ENCODE results near the gene ANGPTL7.
A peak's percentile ranks its signal among the peaks of the same experiment; 100 is the strongest.
"Not testable (repeated sequence)": the region's sequence is repeated elsewhere in the genome, so short reads cannot be mapped to it uniquely, and the experiment has no call there.

The ANGPTL7 gene

DNA sequence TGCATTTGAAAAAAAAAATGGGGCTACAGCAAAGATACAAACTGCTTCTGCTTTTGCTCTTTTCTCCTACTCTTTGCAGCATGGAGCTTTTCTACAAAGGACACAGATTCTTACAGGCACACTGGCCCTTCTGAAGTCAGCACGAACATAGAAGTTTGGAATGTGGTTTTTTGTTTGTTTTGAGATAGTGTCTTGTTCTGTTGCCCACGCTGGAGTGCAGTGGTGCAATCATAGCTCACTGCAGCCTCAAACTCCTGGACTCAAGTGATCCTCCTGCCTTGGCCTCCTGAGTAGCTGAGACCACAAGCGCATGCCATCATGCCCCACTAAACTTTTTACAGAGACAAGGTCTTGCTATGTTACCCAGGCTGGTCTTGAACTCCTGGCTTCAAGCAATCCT, 9.4 kb upstream of the ANGPTL7 start:
- POLR2A ChIA-PET = interaction anchor here (0.9 kb wide), 1 partner anchor 83 kb away, joined by 4 read pairs; the partner anchor contains the start of gene MTOR
- H3K9me3 ChIP-seq (ENCODE audit: control insufficient read depth, insufficient read depth, low read depth, low read length); H3K4me3 ChIP-seq (ENCODE audit: low read depth, low read length); H3K27ac ChIP-seq (ENCODE audit: extremely low read depth, low read depth, low read length): not testable (repeated sequence)
- H3K4me1 ChIP-seq (ENCODE audit: control insufficient read depth, insufficient read depth, low read length) = peaks cover 11% of the 10 kb centered on the region
- TF ChIP-seq ZNF24 (tag by site-specific recombination; IDR thresholded peaks at IDR 0.05) (0 out of 2 replicates have a peak, but pooled peaks have one; percentile 62), OSR2 (tag by site-specific recombination; IDR thresholded peaks at IDR 0.05) (peak; percentile 11; the same call in 1 of the 2 replicates), ZXDB (tag by site-specific recombination; IDR thresholded peaks at IDR 0.05) (peak; percentile 46; the same call in 1 of the 2 replicates), ZFHX2 (tag by site-specific recombination; conservative IDR thresholded peaks at IDR 0.05) (peak; percentile 45; the same call in 1 of the 2 replicates), ZFP3 (tag by site-specific recombination; IDR thresholded peaks at IDR 0.05; ENCODE audit: low read depth) (peak; percentile 74), ZNF2 (tag by site-specific recombination; IDR thresholded peaks at IDR 0.05) (0 out of 2 replicates have a peak, but pooled peaks have one; percentile 24), ZNF121 (tag by site-specific recombination; IDR thresholded peaks at IDR 0.05) (0 out of 2 replicates have a peak, but pooled peaks have one; percentile 32)
- TF ChIP-seq, protein P1, sequence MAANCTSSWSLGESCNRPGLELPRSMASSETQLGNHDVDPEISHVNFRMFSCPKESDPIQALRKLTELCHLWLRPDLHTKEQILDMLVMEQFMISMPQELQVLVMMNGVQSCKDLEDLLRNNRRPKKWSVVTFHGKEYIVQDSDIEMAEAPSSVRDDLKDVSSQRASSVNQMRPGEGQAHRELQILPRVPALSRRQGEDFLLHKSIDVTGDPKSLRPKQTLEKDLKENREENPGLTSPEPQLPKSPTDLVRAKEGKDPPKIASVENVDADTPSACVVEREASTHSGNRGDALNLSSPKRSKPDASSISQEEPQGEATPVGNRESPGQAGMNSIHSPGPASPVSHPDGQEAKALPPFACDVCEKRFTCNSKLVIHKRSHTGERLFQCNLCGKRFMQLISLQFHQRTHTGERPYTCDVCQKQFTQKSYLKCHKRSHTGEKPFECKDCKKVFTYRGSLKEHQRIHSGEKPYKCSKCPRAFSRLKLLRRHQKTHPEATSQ (tag by site-specific recombination; IDR thresholded peaks at IDR 0.05) = peak; percentile 79; the same call in 1 of the 2 replicates
- TF ChIP-seq, protein P2, sequence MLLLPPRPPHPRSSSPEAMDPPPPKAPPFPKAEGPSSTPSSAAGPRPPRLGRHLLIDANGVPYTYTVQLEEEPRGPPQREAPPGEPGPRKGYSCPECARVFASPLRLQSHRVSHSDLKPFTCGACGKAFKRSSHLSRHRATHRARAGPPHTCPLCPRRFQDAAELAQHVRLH (tag by site-specific recombination; IDR thresholded peaks at IDR 0.05) = peak; percentile 90
- peaks cover under 1 to 59% of the 10 kb centered on the region in 2 experiments; a peak in 2 of 3 replicates for H3K36me3 ChIP-seq (ENCODE audit: control insufficient read depth in 2 of 2, insufficient read depth in 1 of 2, low read length in 2 of 2)
- CTCF ChIA-PET = interaction anchor here (0.7 to 4.1 kb wide), 3 partner anchors 17 to 142 kb away, joined by 3 to 19 read pairs (median 3); no protein-coding TSS in a partner anchor

DNA sequence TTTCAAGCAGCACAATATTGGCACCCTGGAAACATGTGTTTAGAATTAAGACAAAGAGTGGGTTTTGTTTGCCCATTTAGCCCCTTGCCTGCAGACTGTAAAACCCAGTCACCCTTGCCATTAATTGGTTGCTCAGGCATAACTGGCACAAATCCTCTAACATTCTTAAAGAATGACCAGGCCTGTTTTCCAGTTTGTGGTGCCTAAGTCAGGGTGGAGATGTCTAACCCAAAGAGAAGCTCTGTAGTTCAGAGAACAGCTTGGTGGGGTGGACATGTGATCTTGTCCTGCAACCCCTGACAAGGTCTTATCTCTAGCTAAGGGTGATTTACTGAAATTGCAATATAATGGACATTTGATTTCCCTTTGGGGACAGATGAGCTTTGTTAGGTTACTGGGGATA, 8.8 kb upstream of the ANGPTL7 start:
- POLR2A ChIA-PET = interaction anchor here (0.9 to 1.3 kb wide), 2 partner anchors 9 to 82 kb away, joined by 4 read pairs; partner anchors contain the start of genes ANGPTL7 and MTOR
- CTCF ChIA-PET = interaction anchor here (4.1 kb wide), 1 partner anchor 143 kb away, joined by 19 read pairs; no protein-coding TSS in a partner anchor
- Histone ChIP-seq H3K36me3 (ENCODE audit: control insufficient read depth in 2 of 2, insufficient read depth in 1 of 2, low read length in 2 of 2) (peaks cover 6 to 61% of the 10 kb centered on the region in 2 experiments; a peak in 2 of 3 replicates), H3K9me3 (ENCODE audit: control insufficient read depth, insufficient read depth, low read depth, low read length) (no peaks in the 10 kb centered on the region), H3K4me3 (ENCODE audit: low read depth, low read length) (no peak overlapping the region), H3K4me1 (ENCODE audit: control insufficient read depth, insufficient read depth, low read length) (peaks cover 11% of the 10 kb centered on the region), H3K27ac (ENCODE audit: extremely low read depth, low read depth, low read length) (no peak overlapping the region)
- TF ChIP-seq ZNF138 (tag by site-specific recombination; IDR thresholded peaks at IDR 0.05; ENCODE audit: borderline replicate concordance) = no peak
- no peak for TF ChIP-seq ZNF133 (tag by site-specific recombination; IDR thresholded peaks at IDR 0.05)
- TF ChIP-seq WT1 (tag by site-specific recombination; IDR thresholded peaks at IDR 0.05) = 0 out of 2 replicates have a peak, but pooled peaks have one; percentile 35
- no peak for TF ChIP-seq ZNF571 (tag by site-specific recombination; IDR thresholded peaks at IDR 0.05)
- TF ChIP-seq ZNF202 (tag by site-specific recombination; IDR thresholded peaks at IDR 0.05; ENCODE audit: borderline replicate concordance) = no peak
- no peak for TF ChIP-seq GLIS2 (tag by site-specific recombination; IDR thresholded peaks at IDR 0.05)
- TF ChIP-seq, protein P3, sequence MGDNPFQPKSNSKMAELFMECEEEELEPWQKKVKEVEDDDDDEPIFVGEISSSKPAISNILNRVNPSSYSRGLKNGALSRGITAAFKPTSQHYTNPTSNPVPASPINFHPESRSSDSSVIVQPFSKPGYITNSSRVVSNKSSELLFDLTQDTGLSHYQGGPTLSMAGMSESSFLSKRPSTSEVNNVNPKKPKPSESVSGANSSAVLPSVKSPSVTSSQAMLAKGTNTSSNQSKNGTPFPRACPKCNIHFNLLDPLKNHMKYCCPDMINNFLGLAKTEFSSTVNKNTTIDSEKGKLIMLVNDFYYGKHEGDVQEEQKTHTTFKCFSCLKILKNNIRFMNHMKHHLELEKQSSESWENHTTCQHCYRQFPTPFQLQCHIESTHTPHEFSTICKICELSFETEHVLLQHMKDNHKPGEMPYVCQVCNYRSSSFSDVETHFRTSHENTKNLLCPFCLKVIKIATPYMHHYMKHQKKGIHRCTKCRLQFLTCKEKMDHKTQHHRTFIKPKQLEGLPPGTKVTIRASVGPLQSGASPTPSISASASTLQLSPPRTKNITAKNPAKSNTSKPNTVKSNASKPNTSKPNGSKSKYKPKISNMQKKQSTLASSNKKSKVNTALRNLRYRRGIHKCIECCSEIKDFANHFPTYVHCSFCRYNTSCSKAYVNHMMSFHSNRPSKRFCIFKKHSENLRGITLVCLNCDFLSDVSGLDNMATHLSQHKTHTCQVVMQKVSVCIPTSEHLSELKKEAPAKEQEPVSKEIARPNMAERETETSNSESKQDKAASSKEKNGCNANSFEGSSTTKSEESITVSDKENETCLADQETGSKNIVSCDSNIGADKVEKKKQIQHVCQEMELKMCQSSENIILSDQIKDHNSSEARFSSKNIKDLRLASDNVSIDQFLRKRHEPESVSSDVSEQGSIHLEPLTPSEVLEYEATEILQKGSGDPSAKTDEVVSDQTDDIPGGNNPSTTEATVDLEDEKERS (tag by site-specific recombination; IDR thresholded peaks at IDR 0.05) = no peak
- TF ChIP-seq GLIS1 (tag by site-specific recombination; IDR thresholded peaks at IDR 0.05) = peak; percentile 79
- no peak for TF ChIP-seq ZNF776 (tag by site-specific recombination; IDR thresholded peaks at IDR 0.05; ENCODE audit: borderline replicate concordance)
- TF ChIP-seq, protein P4, sequence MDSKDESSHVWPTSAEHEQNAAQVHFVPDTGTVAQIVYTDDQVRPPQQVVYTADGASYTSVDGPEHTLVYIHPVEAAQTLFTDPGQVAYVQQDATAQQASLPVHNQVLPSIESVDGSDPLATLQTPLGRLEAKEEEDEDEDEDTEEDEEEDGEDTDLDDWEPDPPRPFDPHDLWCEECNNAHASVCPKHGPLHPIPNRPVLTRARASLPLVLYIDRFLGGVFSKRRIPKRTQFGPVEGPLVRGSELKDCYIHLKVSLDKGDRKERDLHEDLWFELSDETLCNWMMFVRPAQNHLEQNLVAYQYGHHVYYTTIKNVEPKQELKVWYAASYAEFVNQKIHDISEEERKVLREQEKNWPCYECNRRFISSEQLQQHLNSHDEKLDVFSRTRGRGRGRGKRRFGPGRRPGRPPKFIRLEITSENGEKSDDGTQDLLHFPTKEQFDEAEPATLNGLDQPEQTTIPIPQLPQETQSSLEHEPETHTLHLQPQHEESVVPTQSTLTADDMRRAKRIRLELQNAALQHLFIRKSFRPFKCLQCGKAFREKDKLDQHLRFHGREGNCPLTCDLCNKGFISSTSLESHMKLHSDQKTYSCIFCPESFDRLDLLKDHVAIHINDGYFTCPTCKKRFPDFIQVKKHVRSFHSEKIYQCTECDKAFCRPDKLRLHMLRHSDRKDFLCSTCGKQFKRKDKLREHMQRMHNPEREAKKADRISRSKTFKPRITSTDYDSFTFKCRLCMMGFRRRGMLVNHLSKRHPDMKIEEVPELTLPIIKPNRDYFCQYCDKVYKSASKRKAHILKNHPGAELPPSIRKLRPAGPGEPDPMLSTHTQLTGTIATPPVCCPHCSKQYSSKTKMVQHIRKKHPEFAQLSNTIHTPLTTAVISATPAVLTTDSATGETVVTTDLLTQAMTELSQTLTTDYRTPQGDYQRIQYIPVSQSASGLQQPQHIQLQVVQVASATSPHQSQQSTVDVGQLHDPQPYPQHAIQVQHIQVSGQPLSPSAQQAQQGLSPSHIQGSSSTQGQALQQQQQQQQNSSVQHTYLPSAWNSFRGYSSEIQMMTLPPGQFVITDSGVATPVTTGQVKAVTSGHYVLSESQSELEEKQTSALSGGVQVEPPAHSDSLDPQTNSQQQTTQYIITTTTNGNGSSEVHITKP (tag by site-specific recombination; IDR thresholded peaks at IDR 0.05) = no peak
- TF ChIP-seq ZNF248 (tag by site-specific recombination; IDR thresholded peaks at IDR 0.05) = no peak
- TF ChIP-seq, protein P5, sequence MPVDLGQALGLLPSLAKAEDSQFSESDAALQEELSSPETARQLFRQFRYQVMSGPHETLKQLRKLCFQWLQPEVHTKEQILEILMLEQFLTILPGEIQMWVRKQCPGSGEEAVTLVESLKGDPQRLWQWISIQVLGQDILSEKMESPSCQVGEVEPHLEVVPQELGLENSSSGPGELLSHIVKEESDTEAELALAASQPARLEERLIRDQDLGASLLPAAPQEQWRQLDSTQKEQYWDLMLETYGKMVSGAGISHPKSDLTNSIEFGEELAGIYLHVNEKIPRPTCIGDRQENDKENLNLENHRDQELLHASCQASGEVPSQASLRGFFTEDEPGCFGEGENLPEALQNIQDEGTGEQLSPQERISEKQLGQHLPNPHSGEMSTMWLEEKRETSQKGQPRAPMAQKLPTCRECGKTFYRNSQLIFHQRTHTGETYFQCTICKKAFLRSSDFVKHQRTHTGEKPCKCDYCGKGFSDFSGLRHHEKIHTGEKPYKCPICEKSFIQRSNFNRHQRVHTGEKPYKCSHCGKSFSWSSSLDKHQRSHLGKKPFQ (tag by site-specific recombination; IDR thresholded peaks at IDR 0.05) = no peak
- TF ChIP-seq, protein P6, sequence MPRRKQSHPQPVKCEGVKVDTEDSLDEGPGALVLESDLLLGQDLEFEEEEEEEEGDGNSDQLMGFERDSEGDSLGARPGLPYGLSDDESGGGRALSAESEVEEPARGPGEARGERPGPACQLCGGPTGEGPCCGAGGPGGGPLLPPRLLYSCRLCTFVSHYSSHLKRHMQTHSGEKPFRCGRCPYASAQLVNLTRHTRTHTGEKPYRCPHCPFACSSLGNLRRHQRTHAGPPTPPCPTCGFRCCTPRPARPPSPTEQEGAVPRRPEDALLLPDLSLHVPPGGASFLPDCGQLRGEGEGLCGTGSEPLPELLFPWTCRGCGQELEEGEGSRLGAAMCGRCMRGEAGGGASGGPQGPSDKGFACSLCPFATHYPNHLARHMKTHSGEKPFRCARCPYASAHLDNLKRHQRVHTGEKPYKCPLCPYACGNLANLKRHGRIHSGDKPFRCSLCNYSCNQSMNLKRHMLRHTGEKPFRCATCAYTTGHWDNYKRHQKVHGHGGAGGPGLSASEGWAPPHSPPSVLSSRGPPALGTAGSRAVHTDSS (tag by site-specific recombination; IDR thresholded peaks at IDR 0.05) = no peak
- TF ChIP-seq MZF1 (tag by site-specific recombination; IDR thresholded peaks at IDR 0.05; ENCODE audit: borderline replicate concordance) = peak; percentile 31; the same call in 1 of the 2 replicates

Data from HEK293 (cell line).